GM12801 (cell line): Measurements from ENCODE around the gene NYAP2.

ENCODE experiments used
- TF ChIP-seq, protein P1 (sequence below): IDR thresholded peaks from one replicate; pipeline ENCODE4 v1.5.1; 2011; ENCODE audit warnings: control low read depth; ENCODE audit not compliant: insufficient read length; ENCODE audit errors: extremely low read depth

NYAP2 gene

DNA sequence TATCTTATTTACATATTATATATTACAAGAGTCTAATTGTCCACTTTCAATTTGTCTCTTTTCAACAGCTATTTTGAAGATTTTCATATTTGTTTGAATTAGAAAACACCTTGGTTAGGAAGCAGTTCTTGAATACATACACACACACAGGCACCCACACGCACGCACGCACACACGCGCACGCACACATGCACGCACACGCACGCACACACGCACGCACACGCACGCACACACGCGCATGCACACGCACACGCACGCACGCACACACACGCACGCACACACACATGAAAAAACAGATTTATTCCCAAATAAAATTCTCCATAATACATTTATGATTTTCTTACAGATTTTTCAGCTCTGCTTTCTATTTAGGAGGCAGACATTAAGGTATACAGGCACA lies 220.7 kb downstream of the NYAP2 start:
- TF ChIP-seq, protein P1, sequence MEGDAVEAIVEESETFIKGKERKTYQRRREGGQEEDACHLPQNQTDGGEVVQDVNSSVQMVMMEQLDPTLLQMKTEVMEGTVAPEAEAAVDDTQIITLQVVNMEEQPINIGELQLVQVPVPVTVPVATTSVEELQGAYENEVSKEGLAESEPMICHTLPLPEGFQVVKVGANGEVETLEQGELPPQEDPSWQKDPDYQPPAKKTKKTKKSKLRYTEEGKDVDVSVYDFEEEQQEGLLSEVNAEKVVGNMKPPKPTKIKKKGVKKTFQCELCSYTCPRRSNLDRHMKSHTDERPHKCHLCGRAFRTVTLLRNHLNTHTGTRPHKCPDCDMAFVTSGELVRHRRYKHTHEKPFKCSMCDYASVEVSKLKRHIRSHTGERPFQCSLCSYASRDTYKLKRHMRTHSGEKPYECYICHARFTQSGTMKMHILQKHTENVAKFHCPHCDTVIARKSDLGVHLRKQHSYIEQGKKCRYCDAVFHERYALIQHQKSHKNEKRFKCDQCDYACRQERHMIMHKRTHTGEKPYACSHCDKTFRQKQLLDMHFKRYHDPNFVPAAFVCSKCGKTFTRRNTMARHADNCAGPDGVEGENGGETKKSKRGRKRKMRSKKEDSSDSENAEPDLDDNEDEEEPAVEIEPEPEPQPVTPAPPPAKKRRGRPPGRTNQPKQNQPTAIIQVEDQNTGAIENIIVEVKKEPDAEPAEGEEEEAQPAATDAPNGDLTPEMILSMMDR: no peak

DNA sequence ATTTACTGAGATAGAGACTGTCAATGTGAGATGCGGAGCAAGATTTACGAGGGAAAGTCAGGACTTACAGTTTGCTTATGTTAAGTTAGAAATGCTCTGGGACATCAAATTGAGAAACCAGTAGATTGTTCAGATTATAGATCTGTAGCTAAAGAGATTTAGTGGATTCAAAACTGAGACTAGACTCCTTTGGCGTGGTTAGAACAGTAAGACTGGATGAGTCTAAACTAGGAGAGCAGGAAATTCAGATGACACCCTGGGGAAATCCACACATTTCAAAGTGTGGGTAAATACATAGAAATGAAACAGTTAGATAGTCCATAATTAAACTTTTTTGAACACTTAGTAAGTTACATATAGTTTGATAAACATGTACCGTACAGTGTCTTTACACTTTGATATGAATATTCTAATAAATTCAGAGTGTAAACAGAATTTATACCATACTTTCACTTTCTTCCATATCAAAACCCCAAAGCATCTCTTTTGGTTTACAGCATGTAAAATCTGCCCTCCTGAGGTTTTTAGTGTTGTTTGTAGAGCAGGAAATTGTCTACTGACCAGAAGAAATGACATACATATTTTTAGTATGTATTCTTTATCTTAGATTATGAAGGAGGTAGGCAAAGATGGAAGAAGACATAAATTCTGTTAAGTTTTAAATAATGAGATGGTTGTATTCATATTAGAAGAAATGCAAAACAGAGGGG lies 231.5 kb downstream of the NYAP2 start:
- TF ChIP-seq, protein P1: no peak

DNA sequence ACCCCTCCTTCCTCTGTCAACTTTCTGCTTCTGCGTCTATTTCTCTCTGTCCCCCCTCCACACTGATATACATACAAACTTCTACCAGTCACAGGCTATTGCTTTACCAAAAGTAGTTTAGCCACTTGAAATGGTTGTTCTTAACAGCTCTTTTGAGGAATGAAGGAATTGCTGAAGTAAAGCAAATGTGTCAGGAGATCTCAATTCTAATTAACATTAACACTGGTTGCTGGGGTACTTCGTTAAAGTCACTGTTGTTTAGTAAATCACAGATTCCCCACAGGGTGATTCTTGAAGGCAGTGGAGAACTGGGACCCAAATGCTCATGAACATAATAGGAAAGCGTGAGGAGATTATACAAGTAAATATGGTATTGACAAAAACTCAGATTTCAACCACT lies 232.8 kb downstream of the NYAP2 start:
- TF ChIP-seq, protein P1: no peak

DNA sequence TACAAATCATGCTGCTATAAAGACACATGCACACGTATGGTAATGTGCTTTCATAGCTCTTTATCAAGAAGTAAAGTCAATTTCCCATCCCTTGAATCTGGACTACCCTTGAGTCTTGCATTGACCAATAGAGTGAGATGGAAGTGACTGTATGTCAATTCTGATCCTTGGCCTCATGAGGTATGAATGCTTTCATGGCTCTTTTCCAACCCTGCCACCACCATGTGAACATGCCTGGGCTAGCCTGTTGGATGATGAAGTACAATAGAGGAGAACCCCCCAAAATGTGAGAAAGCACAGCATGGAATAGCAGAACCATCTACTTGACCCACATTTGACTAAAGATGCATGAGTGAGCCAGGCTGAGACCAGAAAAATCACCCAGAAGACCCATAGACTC lies 237.0 kb downstream of the NYAP2 start:
- TF ChIP-seq, protein P1: no peak

DNA sequence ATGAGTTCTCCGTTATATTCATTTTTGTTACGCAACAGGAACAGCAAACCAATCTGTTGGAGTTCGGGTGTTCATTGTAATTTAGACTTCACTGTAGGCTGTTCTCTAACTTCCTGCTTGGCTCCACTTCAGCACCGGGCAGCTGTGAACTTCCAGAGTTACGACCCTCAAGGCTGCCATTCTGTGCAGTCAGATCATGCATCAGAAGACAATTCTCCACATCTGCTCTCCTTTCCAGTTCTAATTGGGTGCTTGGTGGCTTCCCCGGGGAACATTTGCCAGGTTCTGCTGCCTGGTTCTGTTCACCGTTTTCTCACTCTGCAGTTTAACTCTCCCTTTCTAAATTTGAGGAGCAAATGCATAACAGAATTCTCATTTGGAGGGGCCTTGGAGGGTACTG lies 237.7 kb downstream of the NYAP2 start:
- TF ChIP-seq, protein P1: no peak

DNA sequence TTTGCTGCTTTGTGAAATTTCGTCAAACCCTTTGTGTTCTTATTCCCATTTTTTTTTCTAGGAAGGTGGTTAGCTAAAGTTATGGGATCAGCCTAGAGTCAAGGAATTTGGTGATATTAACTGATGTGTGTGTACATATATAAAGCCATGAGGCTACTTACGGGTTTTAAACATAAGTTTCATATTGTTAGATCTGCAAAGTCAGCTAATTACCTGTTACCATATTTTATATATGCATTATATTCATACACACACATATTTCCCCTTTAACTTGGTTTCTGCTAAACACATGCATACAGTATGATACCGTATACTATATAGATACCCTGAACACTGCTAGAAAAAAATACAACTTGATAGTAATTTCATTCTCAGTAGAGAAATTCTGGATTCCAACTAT lies 241.0 kb downstream of the NYAP2 start:
- TF ChIP-seq, protein P1: no peak

DNA sequence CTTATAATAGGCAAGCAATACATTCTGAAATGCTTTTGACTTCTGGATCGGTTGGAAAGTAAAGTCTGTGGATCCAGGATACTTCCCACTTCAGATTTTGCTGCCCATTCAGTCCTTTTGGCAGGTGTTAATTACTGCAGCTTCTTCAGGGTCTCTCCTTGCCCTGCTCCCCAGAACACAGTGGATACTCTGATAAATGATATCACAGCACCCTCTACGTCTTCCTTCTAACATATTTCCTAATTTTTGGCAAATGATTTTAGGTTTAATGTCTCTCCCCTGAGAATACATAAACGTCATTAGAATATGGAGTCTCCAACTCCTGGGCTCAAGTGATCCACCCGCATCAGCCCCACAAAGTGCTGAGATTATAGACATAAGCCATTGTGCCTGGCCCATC lies 249.8 kb downstream of the NYAP2 start:
- TF ChIP-seq, protein P1: no peak

DNA sequence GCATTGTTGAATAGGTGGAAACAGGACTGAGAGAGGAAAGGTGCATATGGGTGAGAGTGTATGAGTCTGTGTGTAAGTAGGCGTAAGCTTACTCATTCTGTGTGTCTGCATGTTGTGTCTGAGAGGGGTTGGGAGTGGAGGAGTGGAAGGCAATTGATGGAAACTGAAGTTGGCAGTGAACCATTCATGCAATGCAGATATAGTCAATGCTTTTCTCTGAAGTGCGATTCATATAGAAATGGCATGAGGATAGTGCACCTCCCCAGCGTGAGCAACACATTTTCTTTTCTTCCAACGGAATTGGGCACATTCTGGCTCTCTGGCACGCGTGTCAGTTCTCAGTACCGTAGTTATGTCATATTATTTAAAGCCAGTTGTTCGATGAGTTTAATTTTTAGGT lies 250.5 kb downstream of the NYAP2 start:
- TF ChIP-seq, protein P1: no peak
